SK-N-SH treated with all-trans-retinoic acid at 6 μM for 48 hours (cell line): ENCODE data around the gene KIAA1328.

Experiments
- ARNTL ChIP-seq: fragments of 450-650 bp; formaldehyde crosslinking; IDR thresholded peaks from 2 replicates; pipeline ENCODE4 v1.5.0; 2020; ENCODE audit warnings: low read depth, mild to moderate bottlenecking, moderate library complexity, borderline replicate concordance
- CREB5 ChIP-seq: fragments of 250-450 bp; sonication (Bioruptor Pico); IDR thresholded peaks from 2 replicates; pipeline ENCODE4 v1.5.1; 2020; ENCODE audit warnings: low read depth, mild to moderate bottlenecking, moderate library complexity
- GLIS3 ChIP-seq: fragments of 250-450 bp; sonication (Bioruptor Pico); IDR thresholded peaks from 2 replicates; pipeline ENCODE4 v1.5.0; 2020; ENCODE audit warnings: mild to moderate bottlenecking, moderate library complexity
- OSR1 ChIP-seq: fragments of 250-450 bp; sonication (Bioruptor Pico); IDR thresholded peaks from 2 replicates; pipeline ENCODE4 v1.8.0; 2022; ENCODE audit warnings: moderate library complexity, mild to moderate bottlenecking, inconsistent platforms
- PATZ1 ChIP-seq: fragments of 250-450 bp; sonication (Bioruptor Pico); IDR thresholded peaks from 2 replicates; pipeline ENCODE4 v1.8.0; 2020; ENCODE audit warnings: mild to moderate bottlenecking, moderate library complexity, borderline replicate concordance
- TOX ChIP-seq: fragments of 250-450 bp; sonication (Bioruptor Pico); IDR thresholded peaks from 2 replicates; pipeline ENCODE4 v1.8.0; 2021; ENCODE audit warnings: mild to moderate bottlenecking, moderate library complexity, borderline replicate concordance
- TSHZ2 ChIP-seq: fragments of 250-450 bp; sonication (Bioruptor Pico); IDR thresholded peaks from 2 replicates; pipeline ENCODE4 v1.5.0; 2020; ENCODE audit warnings: mild to moderate bottlenecking, moderate library complexity
- ZFP30 ChIP-seq: fragments of 450-650 bp; formaldehyde crosslinking; IDR thresholded peaks from 2 replicates; pipeline ENCODE4 v1.5.0; 2022; ENCODE audit warnings: mild to moderate bottlenecking, moderate library complexity
- ZNF70 ChIP-seq: fragments of 450-650 bp; formaldehyde crosslinking; IDR thresholded peaks from 2 replicates; pipeline ENCODE4 v1.5.0; 2020; ENCODE audit warnings: mild to moderate bottlenecking, moderate library complexity
- ZNF8 ChIP-seq: fragments of 450-650 bp; formaldehyde crosslinking; IDR thresholded peaks from 2 replicates; pipeline ENCODE4 v1.5.0; 2020; ENCODE audit warnings: mild to moderate bottlenecking, moderate library complexity

- TF ChIP-seq ZNF8: no peak
- no peak for TF ChIP-seq TOX (CRISPR knock-in tag)
- no peak for TF ChIP-seq ZNF70 (CRISPR knock-in tag)
- no peak for TF ChIP-seq OSR1 (CRISPR knock-in tag)
- no peak for TF ChIP-seq ARNTL
- TF ChIP-seq TSHZ2: no peak
- TF ChIP-seq PATZ1 (CRISPR knock-in tag): no peak
- no peak for TF ChIP-seq GLIS3
- TF ChIP-seq ZFP30 (CRISPR knock-in tag): no peak
- TF ChIP-seq CREB5 (CRISPR knock-in tag): no peak
These were observed 13.9 kb upstream of the KIAA1328 start for GRCh38 chr18:36814994-36815393.
